HCT116 (cell line): ENCODE results near the gene ADAM8.

ENCODE experiments used
- CTCF ChIP-seq, 3 experiments: fragments of 200-600 bp in 1 of 3; sonication (generic) in 1 of 3; IDR thresholded peaks in 2 of 3; conservative IDR thresholded peaks in 1 of 3; 2 replicates each; pipeline ENCODE4 v1.5.1; 2012 to 2017; ENCODE audit warnings: low read depth in 2 of 3, low read length in 2 of 3, antibody characterized with exemption in 1 of 3, borderline replicate concordance in 1 of 3, control low read depth in 1 of 3, mild to moderate bottlenecking in 1 of 3, mixed read lengths in 1 of 3, mixed run types in 1 of 3, moderate library complexity in 1 of 3; ENCODE audit not compliant: insufficient read depth in 1 of 3
- ELF1 ChIP-seq: IDR thresholded peaks from 2 replicates; pipeline ENCODE4 v1.6.1; 2012; ENCODE audit warnings: low read depth, borderline replicate concordance
- POLR2A ChIP-seq: IDR thresholded peaks from 2 replicates; pipeline ENCODE4 v1.7.0; 2011; ENCODE audit warnings: borderline replicate concordance; ENCODE audit not compliant: insufficient read depth, insufficient read length; ENCODE audit errors: extremely low read depth
- POLR2AphosphoS5 ChIP-seq: IDR thresholded peaks from 2 replicates; pipeline ENCODE4 v1.6.1; 2011; ENCODE audit warnings: mild to moderate bottlenecking, low read depth, low read length, moderate library complexity
- SIN3A ChIP-seq: IDR thresholded peaks from 2 replicates; pipeline ENCODE4 v1.6.1; 2012; ENCODE audit warnings: low read depth
- SRF ChIP-seq: IDR thresholded peaks from 2 replicates; pipeline ENCODE4 v1.6.1; 2012; ENCODE audit warnings: low read depth
- YY1 ChIP-seq: IDR thresholded peaks from 2 replicates; pipeline ENCODE4 v1.6.1; 2011; ENCODE audit warnings: low read length, low read depth, moderate library complexity, mild to moderate bottlenecking; ENCODE audit not compliant: insufficient replicate concordance; ENCODE audit errors: extremely low read depth

GRCh38 chr10:133212853-133213494, 63.7 kb downstream of the ADAM8 start:
- no peak for TF ChIP-seq SRF
- no peak for TF ChIP-seq CTCF (IDR thresholded peaks at IDR 0.05 in 2 of 3, conservative IDR thresholded peaks at IDR 0.05 in 1 of 3; ENCODE audit: borderline replicate concordance in 1 of 3, insufficient read depth in 1 of 3, low read depth in 2 of 3, low read length in 2 of 3)
- TF ChIP-seq ELF1: no peak
- TF ChIP-seq SIN3A: no peak
- TF ChIP-seq POLR2A: no peak
- no peak for TF ChIP-seq YY1
- TF ChIP-seq POLR2AphosphoS5: no peak
